T-helper 1 cell treated with Interleukin-12 subunit alpha and Interleukin-12 subunit beta and Interleukin-4 antibody, amounts not matched to agents 30 μg/mL and 1 μg/mL, for 36 hours (primary cell): ENCODE measurements around the gene LPA.

Experiments used
- H3K27ac Mint-ChIP-seq: one replicate; pipeline ENCODE4 v1.8.0; 2021; ENCODE audit warnings: mild to moderate bottlenecking, mixed read lengths
- H3K27me3 Mint-ChIP-seq: one replicate; pipeline ENCODE4 v1.8.0; 2021; ENCODE audit warnings: low read depth, mixed read lengths
- H3K36me3 Mint-ChIP-seq: one replicate; pipeline ENCODE4 v1.8.0; 2021; ENCODE audit warnings: low read depth, mixed read lengths
- H3K4me1 Mint-ChIP-seq: one replicate; pipeline ENCODE4 v1.8.0; 2021; ENCODE audit warnings: low read depth, mixed read lengths
- H3K4me3 Mint-ChIP-seq: one replicate; pipeline ENCODE4 v1.8.0; 2021; ENCODE audit warnings: mild to moderate bottlenecking, moderate library complexity, mixed read lengths
- H3K9me3 Mint-ChIP-seq: one replicate; pipeline ENCODE4 v1.8.0; 2021; ENCODE audit warnings: mixed read lengths

The LPA gene

GRCh38 chr6:160510976-160511617, 153.0 kb downstream of the LPA start:
- H3K4me3 Mint-ChIP-seq = no peak overlapping the region
- H3K9me3 Mint-ChIP-seq = peaks cover 6% of the 10 kb centered on the region
- H3K4me1 Mint-ChIP-seq = peaks cover 6% of the 10 kb centered on the region
- H3K27ac Mint-ChIP-seq = no peak overlapping the region
- H3K36me3 Mint-ChIP-seq = peaks cover 2% of the 10 kb centered on the region
- peaks cover 41% of the 10 kb centered on the region for H3K27me3 Mint-ChIP-seq

GRCh38 chr6:160510199-160510598, 153.9 kb downstream of the LPA start:
- Mint-ChIP-seq H3K36me3 (peaks cover 2% of the 10 kb centered on the region), H3K4me3 (no peak overlapping the region), H3K9me3 (peaks cover 10% of the 10 kb centered on the region), H3K27ac (no peak overlapping the region), H3K4me1 (peaks cover 6% of the 10 kb centered on the region), H3K27me3 (peaks cover 32% of the 10 kb centered on the region)

DNA sequence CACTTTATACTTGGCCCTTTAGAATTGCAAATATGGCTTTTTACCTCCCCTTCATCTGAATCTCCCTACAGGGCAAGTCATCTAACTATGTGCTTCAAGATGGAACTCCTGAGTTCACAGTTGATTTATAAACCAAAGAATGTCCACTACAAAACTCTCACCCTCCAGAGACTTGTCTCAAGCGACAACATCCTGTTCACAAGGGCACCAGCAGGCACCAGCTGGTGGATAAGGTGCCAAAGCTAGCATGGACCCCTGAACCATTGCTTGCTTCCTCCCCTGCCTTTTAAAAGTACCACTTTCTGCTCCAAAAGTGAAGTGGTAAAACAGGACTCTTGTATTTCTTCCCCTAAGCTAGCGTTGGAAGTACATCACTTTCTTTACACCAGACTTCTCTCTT, 154.5 kb downstream of the LPA start:
- Mint-ChIP-seq H3K27ac (no peak overlapping the region), H3K27me3 (peaks cover 26% of the 10 kb centered on the region), H3K9me3 (peaks cover 10% of the 10 kb centered on the region), H3K4me1 (peaks cover 6% of the 10 kb centered on the region), H3K36me3 (peaks cover under 1% of the 10 kb centered on the region), H3K4me3 (no peak overlapping the region)

DNA sequence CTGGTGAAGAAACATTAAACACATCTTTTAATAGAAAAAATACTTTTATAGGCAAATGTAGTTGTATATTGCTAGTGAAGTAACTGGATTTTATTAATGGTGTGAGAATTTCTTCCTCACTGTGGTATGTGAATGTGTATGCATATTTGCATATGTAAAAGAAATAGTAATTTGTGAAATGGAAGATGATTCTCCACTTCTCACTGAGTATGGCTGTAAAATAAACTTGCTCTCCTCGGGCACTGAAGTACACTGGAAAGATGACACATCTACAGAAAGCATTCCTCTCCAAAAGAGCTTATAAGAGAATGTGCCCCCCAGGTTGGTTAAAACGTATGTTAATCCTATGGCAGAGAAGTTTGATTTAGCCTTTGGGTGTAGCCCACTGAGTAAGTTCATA, 155.5 kb downstream of the LPA start:
- peaks cover 12% of the 10 kb centered on the region for H3K9me3 Mint-ChIP-seq
- H3K4me3 Mint-ChIP-seq = no peak overlapping the region
- peaks cover 22% of the 10 kb centered on the region for H3K27me3 Mint-ChIP-seq
- no peak overlapping the region for H3K27ac Mint-ChIP-seq
- H3K4me1 Mint-ChIP-seq = peaks cover 6% of the 10 kb centered on the region
- peaks cover 2% of the 10 kb centered on the region for H3K36me3 Mint-ChIP-seq

GRCh38 chr6:160507420-160507819, 156.7 kb downstream of the LPA start:
- H3K9me3 Mint-ChIP-seq = peaks cover 16% of the 10 kb centered on the region
- peaks cover 3% of the 10 kb centered on the region for H3K36me3 Mint-ChIP-seq
- H3K27me3 Mint-ChIP-seq = peaks cover 22% of the 10 kb centered on the region
- no peak overlapping the region for H3K27ac Mint-ChIP-seq
- H3K4me1 Mint-ChIP-seq = peaks cover 3% of the 10 kb centered on the region
- H3K4me3 Mint-ChIP-seq = no peak overlapping the region

DNA sequence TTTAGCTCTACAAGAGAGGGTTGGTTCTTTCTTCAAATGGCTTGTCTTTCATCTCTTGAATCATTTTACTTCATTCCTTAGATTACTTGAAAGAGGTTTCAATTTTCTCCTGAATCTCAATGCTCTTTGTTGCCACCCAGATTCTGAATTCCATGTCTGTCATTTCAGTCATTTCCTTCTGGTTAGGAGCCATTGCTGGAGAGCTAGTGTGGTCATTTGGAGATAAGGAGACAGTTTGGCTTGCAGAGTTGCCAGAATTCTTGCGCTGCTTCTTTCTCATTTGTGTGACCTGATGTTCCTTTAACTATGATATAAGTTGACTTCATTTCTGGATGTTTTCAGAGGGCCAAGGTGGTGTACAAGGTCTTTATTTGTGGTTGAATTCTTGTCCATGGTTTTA, 158.1 kb downstream of the LPA start:
- Mint-ChIP-seq H3K36me3 (peaks cover 6% of the 10 kb centered on the region), H3K4me3 (no peak overlapping the region), H3K4me1 (peaks cover 3% of the 10 kb centered on the region), H3K27me3 (peaks cover 16% of the 10 kb centered on the region), H3K9me3 (peaks cover 19% of the 10 kb centered on the region), H3K27ac (no peak overlapping the region)

DNA sequence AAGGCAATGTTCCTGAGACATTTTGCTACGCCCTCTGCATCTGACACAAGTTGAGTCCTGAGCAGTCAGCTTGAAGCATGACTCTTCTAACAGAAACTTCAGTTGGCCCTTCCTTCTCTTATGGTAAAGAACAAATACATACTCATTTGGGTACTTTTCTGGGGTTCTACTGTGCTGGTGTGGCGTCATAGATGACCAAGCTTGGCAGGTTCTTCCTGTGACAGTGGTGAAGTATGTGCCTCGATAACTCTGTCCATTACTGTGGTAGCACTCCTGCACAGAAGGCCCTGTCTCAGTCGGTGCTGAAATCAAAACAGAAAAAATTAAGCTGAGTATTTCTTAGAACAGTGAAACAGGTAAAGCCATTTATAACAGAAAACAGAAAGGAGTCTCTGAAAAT, 163.4 kb downstream of the LPA start:
- Mint-ChIP-seq H3K27me3 (peaks cover 29% of the 10 kb centered on the region), H3K4me3 (no peak overlapping the region), H3K36me3 (peaks cover 30% of the 10 kb centered on the region), H3K9me3 (peaks cover 24% of the 10 kb centered on the region), H3K27ac (peak overlapping the region; percentile 76), H3K4me1 (peaks cover 6% of the 10 kb centered on the region)

DNA sequence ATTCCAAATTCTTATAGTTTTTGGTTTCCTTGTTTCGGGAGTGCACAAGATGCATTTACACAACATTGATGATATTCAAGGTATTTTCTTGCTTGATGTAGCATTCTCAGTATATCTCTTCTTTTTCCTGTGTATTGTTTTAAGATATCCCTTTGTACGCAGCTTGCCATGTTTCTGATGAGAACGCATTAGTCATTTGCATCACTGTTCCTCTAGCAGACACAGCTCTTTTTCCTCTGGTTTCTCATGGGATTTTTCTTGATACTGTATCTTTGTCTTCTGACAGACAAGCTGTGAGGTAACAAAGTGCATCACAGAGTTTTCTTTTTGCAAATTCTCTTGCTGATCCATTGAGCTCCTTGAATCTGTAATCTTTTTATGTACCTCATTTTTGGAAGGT, 169.5 kb downstream of the LPA start:
- H3K4me1 Mint-ChIP-seq = no peaks in the 10 kb centered on the region
- peaks cover 46% of the 10 kb centered on the region for H3K27me3 Mint-ChIP-seq
- H3K36me3 Mint-ChIP-seq = peaks cover 28% of the 10 kb centered on the region

GRCh38 chr6:160489091-160489490, 175.0 kb downstream of the LPA start:
- H3K27me3 Mint-ChIP-seq = peaks cover 52% of the 10 kb centered on the region
- H3K4me3 Mint-ChIP-seq = no peak overlapping the region
- no peak overlapping the region for H3K27ac Mint-ChIP-seq
- no peaks in the 10 kb centered on the region for H3K4me1 Mint-ChIP-seq
- peaks cover 23% of the 10 kb centered on the region for H3K36me3 Mint-ChIP-seq
- peaks cover 8% of the 10 kb centered on the region for H3K9me3 Mint-ChIP-seq

More for the DNA sequence above, 169.5 kb downstream of the LPA start:
- peaks cover 3% of the 10 kb centered on the region for H3K9me3 Mint-ChIP-seq
- no peak overlapping the region for H3K4me3 Mint-ChIP-seq
- H3K27ac Mint-ChIP-seq = no peak overlapping the region

DNA sequence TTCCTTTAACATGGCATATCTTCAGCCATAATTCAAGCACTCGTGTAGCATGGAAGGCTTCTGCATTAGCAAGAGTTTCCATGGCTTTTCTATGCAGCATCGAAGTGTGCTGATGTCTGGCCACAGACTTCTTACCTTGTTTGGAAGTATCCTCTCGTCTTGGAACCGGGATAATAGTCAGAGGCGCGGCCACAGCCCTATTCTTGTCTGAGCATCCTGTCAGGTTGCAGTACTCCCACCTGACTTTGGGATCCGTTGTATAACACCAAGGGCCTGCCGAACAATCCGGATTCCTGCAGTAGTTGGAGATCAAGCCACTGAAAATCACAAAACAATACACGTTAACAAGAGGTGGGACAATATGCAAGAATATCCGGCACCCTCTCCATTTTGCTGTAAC, 177.0 kb downstream of the LPA start:
- Mint-ChIP-seq H3K36me3 (peaks cover 27% of the 10 kb centered on the region), H3K27me3 (peaks cover 47% of the 10 kb centered on the region), H3K9me3 (peaks cover 13% of the 10 kb centered on the region), H3K27ac (no peak overlapping the region), H3K4me3 (no peak overlapping the region), H3K4me1 (no peaks in the 10 kb centered on the region)
